ENCODE results near the gene SPEG. TPM values are rescaled to one million over a fixed set of nuclear protein-coding genes. Genes with fewer than 3 reads are reported as not detected.
A peak's percentile ranks its signal among the peaks of the same experiment; 100 is the strongest.

SPEG gene
- total RNA-seq, 2 experiments from 2014 or later: 1.3 to 1.4 TPM

DNA sequence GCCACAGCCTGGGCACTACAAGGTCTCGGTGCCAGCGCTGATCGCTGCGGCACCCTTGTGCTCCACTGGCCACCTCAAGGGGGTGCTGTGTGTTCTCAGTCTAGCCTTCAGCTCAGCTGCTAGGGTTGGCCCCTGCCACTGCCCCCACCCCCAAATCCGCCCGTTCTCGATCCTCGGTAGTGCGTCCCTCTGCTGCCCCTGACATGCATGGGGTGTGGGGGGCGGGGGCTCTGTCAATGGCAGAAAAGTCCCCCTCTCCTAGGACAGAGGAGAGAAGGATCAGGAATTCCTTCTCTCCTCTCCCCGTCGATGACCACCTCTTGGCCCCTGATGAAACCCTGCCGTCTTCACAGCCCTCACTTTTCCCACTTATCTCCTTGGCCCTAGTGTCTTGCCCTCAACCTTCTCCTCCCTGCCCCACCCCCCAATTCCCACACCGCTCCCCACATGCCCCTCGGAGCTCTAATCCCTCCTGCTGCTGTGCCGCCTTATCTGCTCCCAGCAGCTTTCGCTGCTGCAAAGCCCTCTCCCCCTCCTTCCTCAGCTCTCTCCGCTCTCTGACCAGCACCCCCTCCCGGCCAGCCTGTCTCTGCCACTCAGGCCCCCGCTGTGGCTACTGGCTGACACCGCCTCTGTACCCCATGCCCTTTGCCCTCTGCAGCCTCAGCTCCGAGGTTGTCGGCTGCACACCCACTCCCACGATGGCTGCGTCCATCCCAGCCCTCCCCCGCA lies 75.3 kb downstream of the SPEG start:
- H3K36me3 Mint-ChIP-seq (ENCODE audit: low read depth): peaks cover 18% of the 10 kb centered on the region
- H3K27ac Mint-ChIP-seq: no peak overlapping the region
- intact Hi-C loops (cut with micrococcal nuclease): loop anchor here (1.0 kb wide), 3 partner anchors 12 to 31 kb away; partner anchors contain the start of gene GMPPA

DNA sequence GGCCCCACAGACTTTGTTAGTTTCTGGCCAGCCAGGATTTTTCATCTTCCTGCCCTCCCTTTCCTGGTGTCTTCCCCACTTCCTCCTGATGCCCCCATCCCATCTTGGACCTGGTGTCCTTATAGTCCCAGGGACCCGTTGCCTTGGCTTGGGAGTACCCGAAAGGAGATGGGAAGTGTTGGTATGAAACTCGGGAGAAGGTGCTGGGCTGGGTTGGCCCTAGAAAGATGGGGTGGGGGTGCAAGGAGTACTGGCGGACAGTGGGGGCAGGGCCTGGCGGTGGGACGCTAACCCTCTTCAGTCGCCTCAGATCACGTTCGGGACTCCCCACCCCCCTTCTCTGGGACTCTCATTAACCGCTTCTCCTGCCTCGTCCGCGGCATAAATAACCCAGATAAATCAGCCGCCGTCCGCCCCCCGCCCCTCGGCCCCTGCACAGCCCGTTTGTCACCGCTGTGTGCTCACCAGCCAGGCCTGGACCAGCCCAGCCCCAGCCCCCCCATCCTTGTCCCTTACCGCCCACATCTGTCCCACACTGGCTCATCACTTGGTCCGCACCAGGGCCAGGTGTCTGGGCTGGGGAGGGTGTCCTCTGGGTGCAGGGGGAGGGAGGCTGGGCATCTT lies 76.0 kb downstream of the SPEG start:
- Mint-ChIP-seq H3K27me3 (ENCODE audit: low read depth) (peaks cover 47% of the 10 kb centered on the region), H3K36me3 (ENCODE audit: low read depth) (peaks cover 13% of the 10 kb centered on the region), H3K9me3 (no peaks in the 10 kb centered on the region), H3K4me1 (ENCODE audit: low read depth) (peaks cover 25% of the 10 kb centered on the region), H3K27ac (no peak overlapping the region), H3K4me3 (no peak overlapping the region)
- CTCF ChIA-PET: interaction anchor here (1.0 to 4.1 kb wide), 12 partner anchors 8 to 35 kb away, joined by 3 to 29 read pairs (median 6); partner anchors contain the start of gene GMPPA
- intact Hi-C loops (cut with micrococcal nuclease): no loop called here
- no peak for DNase-seq

More for the DNA sequence above, 75.3 kb downstream of the SPEG start:
- Mint-ChIP-seq H3K27me3 (ENCODE audit: low read depth) (peaks cover 41% of the 10 kb centered on the region), H3K4me1 (ENCODE audit: low read depth) (peaks cover 25% of the 10 kb centered on the region), H3K9me3 (no peaks in the 10 kb centered on the region), H3K4me3 (peak overlapping the region; percentile 26)
- DNase-seq: peak; percentile 68
- CTCF ChIA-PET: interaction anchor here (0.7 to 4.1 kb wide), 12 partner anchors 9 to 90 kb away, joined by 3 to 27 read pairs (median 4); partner anchors contain the start of gene GMPPA

DNA sequence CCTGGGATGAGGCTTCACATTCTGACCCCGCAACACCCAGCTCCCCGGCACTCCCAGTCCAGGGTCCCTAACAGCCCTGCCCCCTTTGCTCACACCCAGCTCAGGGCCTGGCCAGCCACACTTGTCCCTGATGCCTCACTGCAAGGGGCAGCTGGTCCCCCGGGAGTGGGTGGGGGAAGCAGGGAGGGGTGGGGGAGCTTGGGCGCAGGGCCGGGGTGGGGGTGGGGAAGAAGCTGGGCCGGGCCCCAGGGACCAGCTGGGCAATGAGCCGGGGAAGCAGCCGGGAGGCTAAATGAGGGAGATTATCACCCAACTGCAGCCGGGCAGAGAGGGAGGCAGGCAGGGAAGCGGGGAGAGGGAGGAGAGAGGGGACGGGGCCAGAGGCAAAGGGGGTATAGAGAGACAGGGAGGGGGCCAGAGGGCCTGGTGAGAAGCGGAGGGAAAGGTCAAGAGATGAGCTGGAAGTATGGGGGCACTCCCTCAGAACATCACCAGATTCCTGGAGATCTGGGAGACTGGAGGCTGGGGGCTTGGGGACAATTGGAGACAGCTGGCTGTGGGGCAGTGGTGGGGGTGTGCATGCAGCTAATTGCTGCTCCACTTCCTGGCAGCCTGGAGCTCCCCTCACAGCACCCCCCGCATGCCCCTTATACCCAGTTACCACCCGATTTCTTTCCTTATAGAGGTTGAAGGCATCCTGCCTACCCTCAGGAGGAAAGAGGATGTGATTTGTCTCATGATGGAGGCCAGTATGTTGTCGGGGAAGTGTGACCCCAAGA lies 77.1 kb downstream of the SPEG start:
- no peak overlapping the region for H3K27ac Mint-ChIP-seq
- H3K4me3 Mint-ChIP-seq: no peak overlapping the region
- no peak for DNase-seq
- CTCF ChIA-PET: interaction anchor here (1.1 to 3.8 kb wide), 7 partner anchors 11 to 36 kb away, joined by 3 to 29 read pairs (median 5); partner anchors contain the start of gene GMPPA
- peaks cover 58% of the 10 kb centered on the region for H3K27me3 Mint-ChIP-seq (ENCODE audit: low read depth)
- H3K36me3 Mint-ChIP-seq (ENCODE audit: low read depth): peaks cover 5% of the 10 kb centered on the region
- peaks cover 25% of the 10 kb centered on the region for H3K4me1 Mint-ChIP-seq (ENCODE audit: low read depth)
- intact Hi-C loops (cut with micrococcal nuclease): no loop called here
- H3K9me3 Mint-ChIP-seq: no peaks in the 10 kb centered on the region

DNA sequence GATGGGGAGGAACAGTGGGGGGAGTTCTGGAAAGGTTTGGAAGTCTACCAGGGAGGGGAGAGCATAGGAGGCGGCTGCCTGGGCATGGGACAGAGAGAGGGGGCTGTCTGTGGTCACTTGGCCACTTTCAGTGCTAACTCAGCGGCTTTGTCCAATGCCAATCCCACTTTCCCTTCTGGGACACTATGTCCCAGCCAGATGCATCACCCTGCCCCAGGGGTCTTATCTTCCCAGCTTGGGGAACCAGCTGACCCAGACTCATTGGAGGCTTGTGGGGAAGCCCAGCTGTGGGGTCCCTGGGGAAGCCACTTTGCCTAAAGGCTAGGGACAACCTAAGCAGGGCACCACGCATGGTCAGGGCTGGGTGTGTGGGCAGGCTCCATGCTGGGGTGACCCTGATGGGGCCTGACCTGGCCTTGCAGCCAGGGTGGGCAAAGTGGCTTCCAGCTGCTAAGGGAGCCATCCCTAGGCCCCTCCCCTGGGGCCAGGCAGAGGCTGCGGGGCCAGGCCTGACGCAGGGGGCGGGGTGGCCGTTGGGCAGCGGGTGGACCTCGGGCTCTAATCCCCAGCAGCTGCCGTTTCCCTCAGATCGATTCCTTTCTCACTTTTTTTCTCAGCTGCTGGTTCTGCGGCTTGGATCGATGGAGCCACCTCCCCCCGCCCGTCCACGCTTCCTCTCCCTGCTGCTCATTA lies 78.0 kb downstream of the SPEG start:
- no peak overlapping the region for H3K4me3 Mint-ChIP-seq
- CTCF ChIA-PET: interaction anchor here (1.8 to 3.8 kb wide), 2 partner anchors 16 to 29 kb away, joined by 9 to 29 read pairs; no protein-coding TSS in a partner anchor
- intact Hi-C loops (cut with micrococcal nuclease): no loop called here
- no peak overlapping the region for H3K27ac Mint-ChIP-seq
- H3K36me3 Mint-ChIP-seq (ENCODE audit: low read depth): no peaks in the 10 kb centered on the region
- H3K27me3 Mint-ChIP-seq (ENCODE audit: low read depth): peaks cover 61% of the 10 kb centered on the region
- peaks cover 25% of the 10 kb centered on the region for H3K4me1 Mint-ChIP-seq (ENCODE audit: low read depth)
- H3K9me3 Mint-ChIP-seq: no peaks in the 10 kb centered on the region
- no peak for DNase-seq

DNA sequence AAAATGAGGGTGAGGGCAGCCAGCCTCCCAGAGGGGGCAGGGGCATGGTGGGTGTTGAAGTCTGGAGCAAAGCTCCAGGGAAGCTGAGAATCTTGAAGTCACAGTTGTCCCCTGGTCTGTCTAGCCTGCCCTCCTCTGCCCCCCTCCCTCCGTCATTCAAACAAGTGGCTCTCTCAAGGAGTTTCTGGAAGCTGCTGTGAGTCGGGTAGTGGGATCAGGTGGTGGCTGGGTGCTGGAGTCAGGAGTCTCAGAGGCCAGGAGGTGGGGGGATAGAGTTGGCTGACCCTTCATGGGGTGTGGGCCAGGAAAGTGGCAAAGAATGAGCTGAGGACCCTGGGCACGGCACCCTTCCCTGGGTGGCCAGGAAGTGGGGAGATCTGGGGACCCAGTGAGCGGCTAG lies 79.1 kb downstream of the SPEG start:
- CTCF ChIA-PET: interaction anchor here (1.1 to 3.8 kb wide), 2 partner anchors 15 to 29 kb away, joined by 3 to 29 read pairs; partner anchors contain the start of gene CHPF
- intact Hi-C loops (cut with micrococcal nuclease): no loop called here
- no peaks in the 10 kb centered on the region for H3K9me3 Mint-ChIP-seq
- no peak for DNase-seq
- H3K27me3 Mint-ChIP-seq (ENCODE audit: low read depth): peaks cover 68% of the 10 kb centered on the region
- no peak overlapping the region for H3K27ac Mint-ChIP-seq
- no peaks in the 10 kb centered on the region for H3K36me3 Mint-ChIP-seq (ENCODE audit: low read depth)
- peaks cover 25% of the 10 kb centered on the region for H3K4me1 Mint-ChIP-seq (ENCODE audit: low read depth)
- no peak overlapping the region for H3K4me3 Mint-ChIP-seq

DNA sequence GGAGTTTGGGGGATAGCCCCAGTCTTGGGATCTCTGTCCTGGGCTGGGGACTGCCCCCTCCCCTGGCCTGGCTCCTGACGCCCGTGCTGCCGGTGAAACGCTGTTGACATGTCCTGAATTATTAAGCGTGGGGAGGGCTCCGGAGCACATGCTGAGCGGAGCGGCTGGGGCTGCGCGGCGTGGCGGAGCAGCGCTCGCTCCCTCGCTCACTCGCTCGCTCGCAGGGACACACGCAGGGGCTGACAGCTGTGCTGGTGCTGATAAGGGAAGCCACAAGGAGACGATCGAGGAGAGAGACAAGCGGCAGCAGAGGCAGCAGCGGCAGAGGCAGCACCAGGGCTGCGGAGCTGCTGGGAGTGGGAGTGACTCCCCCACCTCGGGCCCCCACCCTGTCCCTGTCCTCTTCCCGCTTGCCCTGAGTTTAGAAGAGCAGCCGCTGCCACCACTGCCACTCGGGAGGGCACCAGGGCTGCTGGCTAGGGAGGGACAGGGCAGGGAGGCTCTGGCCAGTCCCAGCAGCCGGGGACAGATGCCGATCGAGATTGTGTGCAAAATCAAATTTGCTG lies 79.6 kb downstream of the SPEG start, which contains the start of gene ASIC4:
Gene ASIC4, plus strand, starts transcription at position 287 of the 566 bp plus-strand sequence. Its CDS starts 243 bp downstream, at position 530.
- no peak within 1 kb of the TSS for H3K4me3 Mint-ChIP-seq
- no peak for DNase-seq
- peaks cover 70% of the 10 kb centered on the region for H3K27me3 Mint-ChIP-seq (ENCODE audit: low read depth)
- CTCF ChIA-PET: interaction anchor here (1.1 to 3.8 kb wide), 2 partner anchors 15 to 29 kb away, joined by 3 to 29 read pairs; partner anchors contain the start of gene CHPF
- no peaks in the 10 kb centered on the region for H3K9me3 Mint-ChIP-seq
- intact Hi-C loops (cut with micrococcal nuclease): no loop called here
- H3K36me3 Mint-ChIP-seq (ENCODE audit: low read depth): no peaks in the 10 kb centered on the region
- no peak within 1 kb of the TSS for H3K27ac Mint-ChIP-seq
- peaks cover 25% of the 10 kb centered on the region for H3K4me1 Mint-ChIP-seq (ENCODE audit: low read depth)

DNA sequence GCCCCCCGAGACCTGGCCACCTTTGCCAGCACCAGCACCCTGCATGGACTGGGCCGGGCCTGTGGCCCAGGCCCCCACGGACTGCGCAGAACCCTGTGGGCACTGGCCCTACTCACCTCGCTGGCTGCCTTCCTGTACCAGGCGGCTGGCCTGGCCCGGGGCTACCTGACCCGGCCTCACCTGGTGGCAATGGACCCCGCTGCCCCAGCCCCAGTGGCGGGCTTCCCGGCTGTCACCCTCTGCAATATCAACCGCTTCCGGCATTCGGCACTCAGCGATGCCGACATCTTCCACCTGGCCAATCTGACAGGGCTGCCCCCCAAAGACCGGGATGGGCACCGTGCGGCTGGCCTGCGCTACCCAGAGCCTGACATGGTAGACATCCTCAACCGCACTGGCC lies 80.2 kb downstream of the SPEG start:
- H3K36me3 Mint-ChIP-seq (ENCODE audit: low read depth): no peaks in the 10 kb centered on the region
- CTCF ChIA-PET: interaction anchor here (1.6 to 1.7 kb wide), 2 partner anchors 15 to 16 kb away, joined by 4 to 10 read pairs; partner anchors contain the start of gene GMPPA

DNA sequence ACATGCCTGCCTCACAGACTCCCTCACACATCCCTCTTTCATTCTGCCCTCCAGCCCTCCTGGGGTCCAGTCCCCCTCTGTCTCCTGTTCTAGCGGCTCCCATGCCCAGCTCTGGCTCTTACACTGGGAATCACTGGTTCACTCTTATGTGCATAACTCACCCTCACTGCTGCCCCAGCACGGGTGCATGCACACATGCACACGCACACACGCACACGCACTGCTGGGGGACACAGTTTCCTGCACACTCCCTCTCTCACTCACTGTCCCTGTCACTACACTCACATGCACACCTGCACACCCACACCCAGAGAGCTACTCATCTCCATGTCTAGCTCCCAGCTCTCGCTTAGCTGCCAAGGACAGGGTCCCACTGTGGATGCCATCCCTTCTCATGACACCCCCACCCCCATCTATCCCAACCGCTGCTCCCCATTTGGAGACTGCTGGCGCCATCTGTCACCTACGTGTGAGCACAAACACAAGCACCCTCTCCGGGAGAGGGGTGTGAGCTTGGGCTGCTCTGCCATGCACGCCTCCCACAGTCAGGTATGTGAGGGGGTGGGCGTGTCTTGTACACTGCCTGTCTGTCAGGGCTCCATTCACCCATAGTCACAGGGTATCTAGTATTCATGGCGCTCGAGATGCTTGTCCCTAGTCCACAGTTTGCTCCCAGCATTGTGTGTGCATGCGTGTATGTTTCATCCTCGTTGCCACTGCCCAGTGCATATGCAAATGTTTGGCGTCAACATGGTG lies 81.4 kb downstream of the SPEG start:
- peaks cover 62% of the 10 kb centered on the region for H3K27me3 Mint-ChIP-seq (ENCODE audit: low read depth)
- H3K36me3 Mint-ChIP-seq (ENCODE audit: low read depth): no peaks in the 10 kb centered on the region
- peaks cover 13% of the 10 kb centered on the region for H3K4me1 Mint-ChIP-seq (ENCODE audit: low read depth)
- H3K27ac Mint-ChIP-seq: no peak overlapping the region
- CTCF ChIA-PET: interaction anchor here (1.6 to 1.7 kb wide), 2 partner anchors 14 to 17 kb away, joined by 4 to 10 read pairs; partner anchors contain the start of gene GMPPA
- H3K4me3 Mint-ChIP-seq: no peak overlapping the region
- intact Hi-C loops (cut with micrococcal nuclease): no loop called here
- DNase-seq: no peak
- no peaks in the 10 kb centered on the region for H3K9me3 Mint-ChIP-seq

More for the DNA sequence above, 80.2 kb downstream of the SPEG start:
- H3K4me3 Mint-ChIP-seq: no peak overlapping the region
- no peaks in the 10 kb centered on the region for H3K9me3 Mint-ChIP-seq
- H3K27me3 Mint-ChIP-seq (ENCODE audit: low read depth): peaks cover 67% of the 10 kb centered on the region
- intact Hi-C loops (cut with micrococcal nuclease): no loop called here
- DNase-seq: no peak
- H3K27ac Mint-ChIP-seq: no peak overlapping the region
- peaks cover 20% of the 10 kb centered on the region for H3K4me1 Mint-ChIP-seq (ENCODE audit: low read depth)

DNA sequence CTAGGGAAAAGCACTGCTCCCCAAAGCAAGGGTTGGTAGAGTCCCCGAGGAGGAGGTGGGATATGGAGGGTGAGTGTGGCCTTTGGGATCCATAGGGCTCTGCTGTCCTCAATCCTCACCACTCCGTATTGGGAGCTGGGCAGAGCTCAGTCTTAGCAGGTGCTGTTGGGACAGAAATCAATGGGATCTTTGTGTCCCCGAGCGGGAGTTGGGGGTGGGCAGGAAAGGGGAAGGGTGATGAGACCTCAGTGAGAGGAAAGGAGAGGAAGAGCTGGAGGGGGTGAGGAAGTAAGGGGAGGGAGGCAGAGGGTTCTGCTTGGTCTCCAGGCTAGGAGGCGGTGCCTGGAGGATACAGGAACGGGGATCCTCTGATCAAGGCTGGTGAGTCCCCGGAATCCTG lies 82.2 kb downstream of the SPEG start:
- H3K27ac Mint-ChIP-seq: no peak overlapping the region
- H3K9me3 Mint-ChIP-seq: no peaks in the 10 kb centered on the region
- H3K36me3 Mint-ChIP-seq (ENCODE audit: low read depth): no peaks in the 10 kb centered on the region
- H3K27me3 Mint-ChIP-seq (ENCODE audit: low read depth): peaks cover 63% of the 10 kb centered on the region
- intact Hi-C loops (cut with micrococcal nuclease): no loop called here
- DNase-seq: no peak
- peaks cover 18% of the 10 kb centered on the region for H3K4me1 Mint-ChIP-seq (ENCODE audit: low read depth)
- CTCF ChIA-PET: interaction anchor here (0.8 kb wide), 1 partner anchor 173 kb away, joined by 4 read pairs; no protein-coding TSS in a partner anchor
- H3K4me3 Mint-ChIP-seq: no peak overlapping the region

DNA sequence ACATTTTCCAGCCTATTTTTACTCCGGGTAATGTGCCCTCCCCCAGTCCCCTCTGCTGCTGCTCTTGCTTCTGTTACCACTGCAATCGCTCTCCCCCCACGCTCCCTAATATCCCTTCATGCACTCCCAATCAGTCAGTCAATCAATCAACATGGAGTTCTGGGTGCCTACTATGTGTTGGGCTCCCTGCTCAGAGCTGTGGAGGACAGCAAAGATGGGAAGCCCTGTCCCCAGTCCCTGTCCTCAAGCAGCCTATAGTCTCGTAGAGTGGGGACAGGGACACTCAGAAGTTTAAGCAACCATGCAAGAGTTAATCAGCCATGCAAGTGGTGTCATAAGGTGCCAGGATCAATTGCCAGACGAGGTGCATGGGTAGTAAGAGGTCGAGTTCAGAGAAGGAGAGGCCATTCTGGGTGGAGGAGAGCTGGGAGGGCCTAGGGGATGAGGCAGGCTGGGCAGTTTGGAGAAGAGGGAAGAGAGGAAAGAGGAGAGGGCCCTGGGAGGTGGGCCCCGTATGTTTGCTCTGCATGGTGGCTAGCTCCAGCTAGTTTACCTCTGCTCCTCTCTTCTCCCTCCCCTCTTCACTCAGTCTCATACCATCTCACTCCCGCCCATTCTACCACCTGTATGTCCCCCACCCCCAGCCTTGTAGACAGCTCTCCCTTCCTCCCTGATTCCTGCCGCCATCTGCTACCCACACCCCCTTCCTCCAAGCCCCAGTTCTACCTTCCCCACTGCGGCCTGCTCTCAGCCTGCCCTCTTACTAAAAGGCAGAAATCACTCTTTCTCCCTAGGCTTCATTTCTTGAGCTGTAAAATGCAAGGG lies 83.5 kb downstream of the SPEG start:
- peaks cover 20% of the 10 kb centered on the region for H3K4me1 Mint-ChIP-seq (ENCODE audit: low read depth)
- peaks cover 58% of the 10 kb centered on the region for H3K27me3 Mint-ChIP-seq (ENCODE audit: low read depth)
- intact Hi-C loops (cut with micrococcal nuclease): no loop called here
- DNase-seq: no peak
- no peaks in the 10 kb centered on the region for H3K9me3 Mint-ChIP-seq
- H3K36me3 Mint-ChIP-seq (ENCODE audit: low read depth): no peaks in the 10 kb centered on the region
- H3K4me3 Mint-ChIP-seq: no peak overlapping the region
- CTCF ChIA-PET: interaction anchor here (1.4 to 4.4 kb wide), 4 partner anchors 9 to 23 kb away, joined by 9 to 35 read pairs (median 20); a partner anchor contains a TSS
- no peak overlapping the region for H3K27ac Mint-ChIP-seq

All from activated naive CD4-positive, alpha-beta T cell treated with anti-CD3 and anti-CD28 coated beads for 36 hours (primary cell).